Embryonic facial prominence (tissue), 1 donor: ENCODE measurements around the gene KIRREL3.

Experiments
- DNase-seq: peaks from one replicate; pipeline ENCODE4 v3.0.0-alpha.2; 2016; ENCODE audit errors: extremely low spot score

The KIRREL3 gene

DNA sequence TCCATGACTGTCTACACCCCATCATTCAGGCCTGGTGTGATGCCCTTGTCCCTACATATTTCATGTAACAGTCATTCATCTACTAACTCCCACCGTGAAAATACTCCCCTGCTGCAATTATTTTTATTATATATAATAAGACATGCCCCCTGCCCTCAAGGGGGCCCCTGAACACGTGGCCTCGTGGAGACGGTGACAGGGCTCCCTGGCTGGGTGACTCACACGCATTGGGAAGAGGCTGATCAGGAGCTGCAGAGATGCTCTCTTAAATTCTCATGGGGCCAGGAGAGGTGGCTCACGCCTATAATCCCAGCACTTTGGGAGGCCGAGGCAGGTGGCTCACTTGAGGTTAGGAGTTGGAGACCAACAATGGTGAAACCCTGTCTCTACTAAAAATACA is 556.5 kb downstream of the KIRREL3 start:
- DNase-seq: no peak

DNA sequence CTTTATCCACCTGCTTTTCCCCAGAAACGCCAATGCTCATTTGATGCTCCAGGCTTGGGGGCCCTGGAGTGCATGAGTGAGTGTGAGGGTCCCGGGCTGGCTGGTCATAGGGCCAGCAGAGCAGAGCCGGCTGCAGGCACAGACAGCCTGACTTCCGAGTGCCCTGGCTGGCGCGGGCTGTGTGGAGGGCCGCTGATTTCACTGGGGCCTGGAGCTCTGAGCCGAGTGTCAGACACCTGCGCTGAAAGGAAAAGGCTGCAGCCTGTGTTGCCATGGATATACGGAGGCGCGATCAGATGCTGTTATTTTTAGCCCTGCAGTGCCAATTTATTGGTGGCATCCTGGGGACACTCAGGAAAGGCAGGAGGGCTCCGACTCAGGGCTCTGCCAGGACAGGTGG is 557.5 kb downstream of the KIRREL3 start:
- DNase-seq: no peak

- DNase-seq: peak; percentile 39
Measured at GRCh38 chr11:126440792-126441514, 559.6 kb downstream of the KIRREL3 start.

DNA sequence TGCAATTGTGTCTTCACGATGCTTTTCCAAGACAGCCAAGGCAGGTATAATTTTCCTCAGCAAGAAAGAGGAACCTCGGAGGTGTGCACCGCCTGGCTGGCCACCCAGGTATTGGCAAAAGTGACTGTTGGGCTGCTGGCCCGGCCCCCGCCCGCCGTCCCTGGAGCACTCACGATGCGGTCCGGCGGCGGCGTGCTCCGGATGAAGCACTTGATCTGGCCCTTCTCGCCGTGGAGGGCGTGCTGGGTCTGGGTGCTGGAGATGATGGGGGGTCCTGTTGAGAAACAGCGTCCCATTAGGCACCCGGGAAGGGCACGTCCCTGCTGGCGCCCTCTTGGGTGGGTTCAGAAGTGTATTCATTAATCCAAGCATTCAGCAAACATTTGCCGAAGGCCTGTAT is 560.3 kb downstream of the KIRREL3 start:
- no peak for DNase-seq

DNA sequence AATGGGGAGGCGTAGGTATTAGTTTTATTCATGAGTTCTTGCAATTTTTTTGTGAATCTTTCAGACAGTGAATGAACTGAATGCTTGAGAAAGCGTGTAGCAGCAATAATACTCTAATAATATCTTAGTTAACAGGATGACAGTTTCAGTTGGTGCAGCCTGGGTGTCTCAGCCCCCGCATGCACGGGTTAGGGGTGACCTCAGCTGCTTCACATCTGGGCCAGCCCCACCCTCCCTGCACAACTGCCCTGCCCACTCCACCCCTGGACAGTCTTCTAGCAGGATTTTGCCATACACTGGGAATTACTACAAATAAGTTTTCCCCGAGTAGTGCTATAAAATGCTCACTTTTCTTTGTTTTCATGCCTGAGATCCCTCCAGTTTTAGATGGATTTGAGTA is 561.9 kb downstream of the KIRREL3 start:
- DNase-seq: no peak

- no peak for DNase-seq
Measured at GRCh38 chr11:126438272-126438671, 562.3 kb downstream of the KIRREL3 start.

GRCh38 chr11:126437731-126438130 is 562.8 kb downstream of the KIRREL3 start:
- DNase-seq: no peak

DNA sequence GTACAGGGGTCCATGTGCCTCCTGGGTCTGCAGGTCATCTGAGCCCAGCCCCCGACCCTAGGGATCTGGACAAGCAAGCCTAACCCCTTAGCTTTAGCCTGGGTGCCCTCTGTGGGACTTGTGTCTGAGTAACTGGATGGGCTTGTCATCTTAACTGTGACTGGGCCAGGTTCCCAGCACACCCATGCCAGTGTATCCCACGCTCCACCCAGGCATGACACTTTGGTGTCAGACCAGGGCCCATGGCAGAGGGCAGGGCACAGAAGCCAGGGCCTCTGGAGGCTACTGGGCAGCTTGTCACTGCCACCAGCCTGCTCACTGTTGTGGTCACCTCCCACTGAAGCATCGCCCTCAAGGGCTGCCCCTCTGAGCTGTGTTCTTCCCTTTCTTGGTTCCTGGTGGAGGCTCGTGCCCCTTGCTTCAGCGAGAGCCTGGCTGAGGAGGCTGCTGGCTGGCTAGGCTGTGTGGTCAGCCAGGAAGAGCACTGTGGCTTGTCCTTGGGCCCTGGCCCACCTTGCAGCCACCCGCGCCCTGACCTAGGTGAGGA is 564.3 kb downstream of the KIRREL3 start:
- DNase-seq: no peak

DNA sequence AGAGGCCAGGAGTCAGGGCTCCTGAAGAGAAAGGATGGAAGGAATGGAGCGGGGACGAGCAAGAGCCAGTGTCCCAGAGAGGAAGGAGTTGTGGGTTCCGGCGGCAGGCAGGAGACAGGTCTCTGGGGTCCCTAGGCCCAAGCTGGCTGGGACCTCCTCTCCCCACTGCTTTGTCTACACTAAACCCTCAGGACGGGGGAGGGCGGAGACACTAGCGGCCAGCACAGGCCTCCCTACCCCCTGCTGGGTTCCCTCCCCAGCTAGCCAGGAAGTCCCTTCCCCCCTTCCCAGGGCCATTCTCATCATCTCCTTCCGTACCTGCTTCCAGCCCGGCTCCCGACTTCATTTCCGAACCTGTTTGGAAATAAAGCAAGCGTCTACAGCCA is 565.6 kb downstream of the KIRREL3 start:
- no peak for DNase-seq

GRCh38 chr11:126433989-126434949 is 566.3 kb downstream of the KIRREL3 start:
- no peak for DNase-seq

DNA sequence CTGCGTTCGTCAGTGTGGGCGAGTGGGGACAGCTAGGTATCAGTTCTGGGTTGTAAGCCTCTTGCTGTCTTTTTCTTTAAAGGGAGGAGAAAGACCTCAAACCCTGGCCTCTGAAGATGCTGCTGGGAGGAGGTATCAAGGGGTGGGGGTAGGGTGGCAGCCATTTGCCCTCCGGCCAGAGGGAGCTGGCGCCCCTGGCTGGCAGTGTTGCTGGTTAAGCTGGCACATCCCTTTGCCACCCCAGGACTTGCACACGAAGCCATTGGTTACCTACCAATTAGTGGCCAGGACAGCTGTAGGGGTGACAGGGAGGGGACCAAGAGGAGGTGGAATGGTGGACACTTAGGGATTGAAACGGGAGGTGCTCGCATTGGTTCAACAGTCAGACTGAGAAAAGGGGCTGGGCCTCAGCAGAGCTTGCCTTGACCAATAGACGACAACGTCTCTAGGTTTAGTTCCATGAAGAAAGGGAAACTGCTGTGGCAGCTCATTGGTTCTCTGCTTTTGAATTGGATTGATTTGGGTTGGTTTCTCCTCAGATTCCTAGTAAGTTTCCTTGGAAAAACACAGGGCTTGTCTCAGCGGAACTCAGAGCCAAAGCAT is 567.2 kb downstream of the KIRREL3 start:
- no peak for DNase-seq

GRCh38 chr11:126432525-126432924 is 568.0 kb downstream of the KIRREL3 start:
- no peak for DNase-seq

DNA sequence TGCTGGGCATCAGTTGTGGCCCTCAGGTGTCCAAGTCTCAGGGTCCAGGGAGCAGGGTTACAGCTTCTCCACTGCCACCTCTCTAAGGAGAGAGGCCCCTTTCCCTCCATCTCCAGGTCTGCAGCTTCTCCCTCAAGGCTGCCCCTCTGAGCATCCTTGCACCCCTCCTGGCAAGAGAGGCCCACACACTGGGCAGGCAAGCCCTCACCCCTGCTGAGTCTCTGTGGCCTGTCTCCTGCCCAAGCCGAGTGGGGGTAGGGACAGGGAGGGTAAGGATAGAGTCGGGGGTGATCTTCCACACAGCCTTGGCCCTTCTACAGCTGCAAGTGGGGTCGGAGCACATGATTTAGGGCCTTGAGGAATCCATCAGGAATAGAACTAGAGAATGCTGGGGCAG is 568.5 kb downstream of the KIRREL3 start:
- no peak for DNase-seq

DNA sequence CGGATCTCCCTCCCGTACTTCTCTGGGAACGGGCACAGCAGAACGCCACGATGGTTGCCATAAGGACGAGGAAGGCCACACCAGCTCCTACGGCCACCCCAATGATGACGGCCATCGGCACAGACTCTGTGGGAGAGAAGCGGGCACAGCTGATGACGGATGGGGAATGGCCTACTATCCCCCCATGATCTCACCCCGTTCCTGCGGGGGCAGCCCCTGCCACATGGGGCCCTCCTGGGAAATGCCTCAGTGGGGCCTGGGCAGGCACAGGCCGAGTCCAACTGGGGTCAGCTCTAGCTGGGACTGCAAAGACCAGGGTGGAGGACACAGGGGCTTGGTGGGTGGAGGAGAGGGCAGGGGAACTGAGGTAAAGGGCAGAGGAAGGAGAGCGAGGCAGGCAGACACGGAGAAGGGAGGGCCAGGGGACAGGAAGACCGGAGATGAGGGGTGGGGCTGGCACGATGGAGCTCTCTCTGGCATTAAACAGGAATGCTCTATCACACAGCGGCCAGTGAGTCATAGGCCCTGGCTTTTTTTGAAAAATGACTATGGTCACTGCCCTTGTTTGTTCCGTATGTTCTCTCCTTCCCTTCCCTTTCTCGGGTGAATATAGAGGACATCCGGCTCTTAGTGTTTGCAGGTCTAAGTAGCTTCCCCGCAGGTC is 569.0 kb downstream of the KIRREL3 start:
- no peak for DNase-seq

DNA sequence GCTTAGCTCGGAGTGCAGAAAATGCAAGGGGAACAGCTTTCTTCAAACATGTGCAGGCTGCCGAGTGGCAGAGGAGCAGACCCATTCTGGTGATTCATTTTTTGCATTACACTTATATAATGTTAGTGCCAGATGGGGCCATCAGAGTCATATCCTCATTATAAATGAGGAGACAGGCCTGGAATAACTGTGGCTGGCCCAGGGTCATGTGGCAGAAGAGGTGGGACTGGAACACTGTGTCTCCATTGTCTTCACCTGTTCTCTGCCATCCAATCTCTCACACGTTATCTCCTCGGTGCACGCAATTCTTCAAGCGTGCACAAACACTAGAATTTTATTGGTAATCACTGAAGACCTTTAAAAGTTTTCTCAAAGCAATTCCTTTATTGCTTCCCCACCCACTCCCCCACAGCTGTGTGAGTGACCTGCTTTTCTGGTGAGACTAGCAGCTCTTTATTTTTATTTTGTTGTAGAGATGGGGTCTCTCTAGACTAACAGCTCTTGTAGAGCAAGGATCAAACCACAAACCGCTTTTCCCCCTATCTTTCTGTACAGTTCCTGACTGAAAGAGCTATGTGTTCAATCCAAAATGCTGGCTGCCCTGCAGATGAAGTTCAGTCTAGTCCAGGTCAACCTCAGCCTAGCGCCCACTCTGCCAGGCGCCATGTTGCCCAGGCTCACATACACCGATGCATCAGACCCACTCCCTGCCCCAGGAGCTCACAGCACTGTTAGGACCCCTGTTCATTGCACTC is 569.8 kb downstream of the KIRREL3 start:
- no peak for DNase-seq

- no peak for DNase-seq
Measured at GRCh38 chr11:126426820-126427749, 573.5 kb downstream of the KIRREL3 start.

- DNase-seq: no peak
Measured at GRCh38 chr11:126426106-126426505, 574.5 kb downstream of the KIRREL3 start.

DNA sequence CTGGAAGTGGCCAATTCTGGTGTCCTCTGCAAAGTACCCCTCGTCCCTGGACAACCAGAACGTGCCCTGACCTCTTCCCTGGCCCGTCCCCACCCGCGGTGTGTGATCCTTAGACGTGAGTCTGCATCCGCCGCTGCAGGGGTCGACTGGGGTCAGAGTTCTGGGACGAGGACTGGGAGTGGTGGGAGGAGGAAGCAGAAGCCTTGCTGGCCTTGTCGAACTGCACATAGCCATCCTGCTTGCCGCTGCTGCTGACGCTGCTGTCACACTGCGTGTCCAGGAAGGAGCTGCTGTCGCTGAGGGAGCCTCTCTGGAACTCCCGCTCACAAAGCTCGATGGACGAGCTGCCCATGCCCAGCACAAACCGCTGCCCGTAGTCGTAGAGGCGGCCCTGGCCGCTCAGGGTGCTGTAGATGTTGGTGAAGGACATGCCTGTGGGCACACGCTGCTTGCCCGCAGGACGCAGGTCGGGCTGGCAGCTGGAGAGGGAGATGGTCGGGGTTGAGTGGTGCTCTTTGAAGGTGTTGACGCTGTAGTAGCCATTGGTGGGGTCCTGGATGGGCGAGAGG is 576.0 kb downstream of the KIRREL3 start:
- no peak for DNase-seq

- DNase-seq: no peak
Measured at GRCh38 chr11:126423743-126424142, 576.8 kb downstream of the KIRREL3 start.

DNA sequence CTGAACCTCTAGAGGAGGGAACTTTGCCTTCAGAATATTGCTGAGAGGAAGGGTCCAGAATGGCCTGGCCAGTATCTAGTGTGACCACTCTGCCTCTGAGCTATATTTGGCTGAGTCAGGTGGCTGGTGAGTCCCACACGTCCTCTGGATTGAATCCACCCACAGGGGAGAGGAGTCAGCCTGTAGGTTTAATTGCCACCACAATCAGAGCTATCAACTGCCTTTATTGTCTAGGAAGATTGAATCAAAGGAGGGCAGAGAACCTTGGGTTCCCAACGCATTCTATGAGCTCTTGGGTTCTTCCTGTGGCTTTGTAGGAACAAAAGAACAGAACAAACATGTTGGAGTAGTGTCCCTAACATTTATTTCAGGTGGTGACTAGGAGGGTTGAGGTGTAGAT is 577.4 kb downstream of the KIRREL3 start:
- DNase-seq: no peak
